Activated CD4-positive, alpha-beta T cell treated with anti-CD3 and anti-CD28 coated beads, Interleukin-2, amount 10 ng/mL, durations not matched to agents 24 days and 14 days (primary cell): ENCODE measurements around the gene FBXO38. TPM values are rescaled to one million over a fixed set of nuclear protein-coding genes. Genes with fewer than 3 reads are reported as not detected.

Experiments used
- DNase-seq: peaks from one replicate; pipeline ENCODE4 v3.0.0; 2022
- H3K27ac Mint-ChIP-seq: one replicate; pipeline ENCODE4 v1.8.0; 2022; ENCODE audit warnings: mild to moderate bottlenecking, mixed read lengths
- H3K27me3 Mint-ChIP-seq: one replicate; pipeline ENCODE4 v1.8.0; 2022; ENCODE audit warnings: mixed read lengths
- H3K36me3 Mint-ChIP-seq: one replicate; pipeline ENCODE4 v1.8.0; 2022; ENCODE audit warnings: low read depth, mild to moderate bottlenecking, mixed read lengths
- H3K4me1 Mint-ChIP-seq: one replicate; pipeline ENCODE4 v1.8.0; 2021; ENCODE audit warnings: mixed read lengths
- H3K4me3 Mint-ChIP-seq: one replicate; pipeline ENCODE4 v1.8.0; 2022; ENCODE audit warnings: mild to moderate bottlenecking, moderate library complexity, mixed read lengths
- H3K9me3 Mint-ChIP-seq: one replicate; pipeline ENCODE4 v1.8.0; 2021; ENCODE audit warnings: mixed read lengths
- intact Hi-C: fragments of 100-400 bp; cut with micrococcal nuclease; formaldehyde crosslinking; loops from one replicate; pipeline ENCODE4 v1.15.1; 2023
- total RNA-seq: library from RNA; stranded (reverse); gene quantifications from 2 replicates; pipeline ENCODE4 v1.2.3, GENCODE V29; 2022

The FBXO38 gene
- total RNA-seq, 1 donor from 2014 or later = 62.9 TPM

GRCh38 chr5:148372166-148372725 lies 11.5 kb upstream of the FBXO38 start:
- no peaks in the 10 kb centered on the region for H3K4me1 Mint-ChIP-seq
- H3K9me3 Mint-ChIP-seq = peaks cover 9% of the 10 kb centered on the region
- H3K27me3 Mint-ChIP-seq = no peaks in the 10 kb centered on the region
- H3K36me3 Mint-ChIP-seq = no peaks in the 10 kb centered on the region
- intact Hi-C loops = loop anchor here (10.0 kb wide), 1 partner anchor 517 kb away; no protein-coding TSS in a partner anchor
- no peak for DNase-seq
- no peak overlapping the region for H3K27ac Mint-ChIP-seq
- no peak overlapping the region for H3K4me3 Mint-ChIP-seq

- no peak overlapping the region for H3K4me3 Mint-ChIP-seq
- no peak overlapping the region for H3K27ac Mint-ChIP-seq
- no peak for DNase-seq
- H3K4me1 Mint-ChIP-seq = no peaks in the 10 kb centered on the region
- H3K27me3 Mint-ChIP-seq = no peaks in the 10 kb centered on the region
- H3K9me3 Mint-ChIP-seq = peaks cover 8% of the 10 kb centered on the region
- intact Hi-C loops = loop anchor here (10.0 kb wide), 1 partner anchor 518 kb away; no protein-coding TSS in a partner anchor
- H3K36me3 Mint-ChIP-seq = no peaks in the 10 kb centered on the region
These were observed 10.9 kb upstream of the FBXO38 start for GRCh38 chr5:148372893-148373292.

- Mint-ChIP-seq H3K27me3 (no peaks in the 10 kb centered on the region), H3K27ac (no peak overlapping the region), H3K9me3 (peaks cover 20% of the 10 kb centered on the region), H3K36me3 (peaks cover 8% of the 10 kb centered on the region), H3K4me1 (peaks cover 6% of the 10 kb centered on the region), H3K4me3 (no peak overlapping the region)
- intact Hi-C loops = loop anchor here (1.0 to 10.0 kb wide), 2 partner anchors 196 to 520 kb away; no protein-coding TSS in a partner anchor
- DNase-seq = peak; percentile 75
These were observed 8.9 kb upstream of the FBXO38 start for GRCh38 chr5:148374690-148375360.

- H3K4me1 Mint-ChIP-seq = peaks cover 11% of the 10 kb centered on the region
- H3K4me3 Mint-ChIP-seq = no peak overlapping the region
- peaks cover 8% of the 10 kb centered on the region for H3K36me3 Mint-ChIP-seq
- no peak for DNase-seq
- intact Hi-C loops = loop anchor here (10.0 kb wide), 1 partner anchor 521 kb away; no protein-coding TSS in a partner anchor
- H3K9me3 Mint-ChIP-seq = peaks cover 24% of the 10 kb centered on the region
- no peaks in the 10 kb centered on the region for H3K27me3 Mint-ChIP-seq
- no peak overlapping the region for H3K27ac Mint-ChIP-seq
These were observed 7.6 kb upstream of the FBXO38 start for GRCh38 chr5:148376198-148376597.

GRCh38 chr5:148378670-148379069 lies 5.1 kb upstream of the FBXO38 start:
- peaks cover 21% of the 10 kb centered on the region for H3K4me1 Mint-ChIP-seq
- H3K36me3 Mint-ChIP-seq = peaks cover 8% of the 10 kb centered on the region
- H3K27ac Mint-ChIP-seq = no peak overlapping the region
- DNase-seq = no peak
- peaks cover 24% of the 10 kb centered on the region for H3K9me3 Mint-ChIP-seq
- intact Hi-C loops = loop anchor here (10.0 kb wide), 1 partner anchor 524 kb away; no protein-coding TSS in a partner anchor
- no peak overlapping the region for H3K4me3 Mint-ChIP-seq
- no peaks in the 10 kb centered on the region for H3K27me3 Mint-ChIP-seq

- Mint-ChIP-seq H3K27ac (no peak overlapping the region), H3K4me1 (peaks cover 21% of the 10 kb centered on the region), H3K27me3 (no peaks in the 10 kb centered on the region), H3K4me3 (no peak overlapping the region), H3K9me3 (peaks cover 24% of the 10 kb centered on the region), H3K36me3 (peaks cover 13% of the 10 kb centered on the region)
- intact Hi-C loops = loop anchor here (10.0 kb wide), 1 partner anchor 525 kb away; no protein-coding TSS in a partner anchor
- DNase-seq = no peak
These were observed 4.4 kb upstream of the FBXO38 start for GRCh38 chr5:148379340-148379739.

GRCh38 chr5:148381906-148382305 lies 1.9 kb upstream of the FBXO38 start:
- Mint-ChIP-seq H3K9me3 (peaks cover 24% of the 10 kb centered on the region), H3K36me3 (peaks cover 24% of the 10 kb centered on the region), H3K27me3 (no peaks in the 10 kb centered on the region), H3K27ac (no peak overlapping the region), H3K4me1 (peaks cover 41% of the 10 kb centered on the region), H3K4me3 (no peak overlapping the region)
- intact Hi-C loops = loop anchor here (5.0 to 10.0 kb wide), 4 partner anchors 240 to 1580 kb away; partner anchors contain the start of genes CSNK1A1 and SLC26A2
- DNase-seq = no peak

- intact Hi-C loops = loop anchor here (1.0 to 10.0 kb wide), 5 partner anchors 239 to 1579 kb away; partner anchors contain the start of genes CSNK1A1, GRPEL2 and SLC26A2
- no peaks in the 10 kb centered on the region for H3K27me3 Mint-ChIP-seq
- H3K9me3 Mint-ChIP-seq = peaks cover 22% of the 10 kb centered on the region
- H3K4me3 Mint-ChIP-seq = peak overlapping the region; percentile 91
- no peak for DNase-seq
- peaks cover 46% of the 10 kb centered on the region for H3K4me1 Mint-ChIP-seq
- H3K27ac Mint-ChIP-seq = peak overlapping the region; percentile 95
- H3K36me3 Mint-ChIP-seq = peaks cover 29% of the 10 kb centered on the region
These were observed 797 bp upstream of the FBXO38 start for GRCh38 chr5:148382961-148383360.

GRCh38 chr5:148384380-148384737 lies 601 bp downstream of the FBXO38 start:
- Mint-ChIP-seq H3K9me3 (peaks cover 9% of the 10 kb centered on the region), H3K27ac (peak overlapping the region; percentile 95), H3K4me1 (peaks cover 52% of the 10 kb centered on the region), H3K36me3 (peaks cover 28% of the 10 kb centered on the region), H3K4me3 (peak overlapping the region; percentile 91), H3K27me3 (no peaks in the 10 kb centered on the region)
- intact Hi-C loops = loop anchor here (1.0 to 10.0 kb wide), 6 partner anchors 14 to 1578 kb away; partner anchors contain the start of genes CSNK1A1 and SLC26A2
- DNase-seq = no peak

GRCh38 chr5:148385094-148385493 lies 1.3 kb downstream of the FBXO38 start:
- intact Hi-C loops = loop anchor here (2.0 to 10.0 kb wide), 3 partner anchors 14 to 422 kb away; no protein-coding TSS in a partner anchor
- H3K4me1 Mint-ChIP-seq = peaks cover 45% of the 10 kb centered on the region
- no peak for DNase-seq
- peaks cover 4% of the 10 kb centered on the region for H3K9me3 Mint-ChIP-seq
- H3K4me3 Mint-ChIP-seq = peak overlapping the region; percentile 91
- H3K27ac Mint-ChIP-seq = peak overlapping the region; percentile 46
- peaks cover 28% of the 10 kb centered on the region for H3K36me3 Mint-ChIP-seq
- H3K27me3 Mint-ChIP-seq = no peaks in the 10 kb centered on the region

- H3K4me1 Mint-ChIP-seq = peaks cover 48% of the 10 kb centered on the region
- no peaks in the 10 kb centered on the region for H3K27me3 Mint-ChIP-seq
- peak overlapping the region; percentile 91 for H3K4me3 Mint-ChIP-seq
- intact Hi-C loops = loop anchor here (5.0 to 10.0 kb wide), 2 partner anchors 329 to 421 kb away; no protein-coding TSS in a partner anchor
- H3K36me3 Mint-ChIP-seq = peaks cover 30% of the 10 kb centered on the region
- no peak overlapping the region for H3K27ac Mint-ChIP-seq
- no peaks in the 10 kb centered on the region for H3K9me3 Mint-ChIP-seq
- no peak for DNase-seq
These were observed 2.3 kb downstream of the FBXO38 start for GRCh38 chr5:148386041-148386440.

GRCh38 chr5:148387325-148387724 lies 3.6 kb downstream of the FBXO38 start:
- no peak for DNase-seq
- Mint-ChIP-seq H3K27ac (peak overlapping the region; percentile 72), H3K36me3 (peaks cover 32% of the 10 kb centered on the region), H3K4me1 (peaks cover 51% of the 10 kb centered on the region), H3K4me3 (peak overlapping the region; percentile 24), H3K27me3 (no peaks in the 10 kb centered on the region), H3K9me3 (no peaks in the 10 kb centered on the region)
- intact Hi-C loops = loop anchor here (5.0 to 10.0 kb wide), 2 partner anchors 327 to 420 kb away; no protein-coding TSS in a partner anchor

- Mint-ChIP-seq H3K4me1 (peaks cover 56% of the 10 kb centered on the region), H3K4me3 (peak overlapping the region; percentile 41), H3K27me3 (no peaks in the 10 kb centered on the region), H3K9me3 (no peaks in the 10 kb centered on the region), H3K36me3 (peaks cover 36% of the 10 kb centered on the region), H3K27ac (peak overlapping the region; percentile 87)
- intact Hi-C loops = loop anchor here (5.0 to 10.0 kb wide), 2 partner anchors 326 to 419 kb away; no protein-coding TSS in a partner anchor
- no peak for DNase-seq
These were observed 4.9 kb downstream of the FBXO38 start for GRCh38 chr5:148388696-148389095.

GRCh38 chr5:148390914-148391313 lies 7.2 kb downstream of the FBXO38 start:
- Mint-ChIP-seq H3K27me3 (no peaks in the 10 kb centered on the region), H3K9me3 (no peaks in the 10 kb centered on the region), H3K36me3 (peaks cover 32% of the 10 kb centered on the region), H3K27ac (no peak overlapping the region), H3K4me1 (peaks cover 48% of the 10 kb centered on the region), H3K4me3 (no peak overlapping the region)
- intact Hi-C loops = no loop called here
- DNase-seq = no peak
